Skeletal muscle tissue (tissue), 4 donors: ENCODE measurements around the gene DSCAML1. TPM values are rescaled to one million over a fixed set of nuclear protein-coding genes. Genes with fewer than 3 reads are reported as not detected.

ENCODE experiments used
- H3K27ac ChIP-seq: one replicate; pipeline ENCODE4 v1.7.0; 2013; ENCODE audit warnings: mild to moderate bottlenecking, low read depth, low read length, inconsistent platforms
- H3K27me3 ChIP-seq, 3 donors: one replicate each; pipeline ENCODE4 v1.7.0; 2013; ENCODE audit warnings: low read length in 3 of 3; ENCODE audit not compliant: control insufficient read depth in 3 of 3, insufficient read depth in 3 of 3
- H3K36me3 ChIP-seq, 3 donors: one replicate each; pipeline ENCODE4 v1.7.0; 2013; ENCODE audit warnings: low read length in 3 of 3; ENCODE audit not compliant: control insufficient read depth in 3 of 3, insufficient read depth in 3 of 3
- H3K4me1 ChIP-seq, 3 donors: one replicate each; pipeline ENCODE4 v1.7.0; 2013; ENCODE audit warnings: low read length in 3 of 3, mild to moderate bottlenecking in 3 of 3; ENCODE audit not compliant: control insufficient read depth in 3 of 3, insufficient read depth in 3 of 3
- H3K4me3 ChIP-seq, 3 donors: one replicate each; pipeline ENCODE4 v1.7.0; 2013; ENCODE audit warnings: low read length in 3 of 3
- H3K9ac ChIP-seq, 3 donors: one replicate each; pipeline ENCODE4 v1.7.0; 2013; ENCODE audit warnings: low read length in 3 of 3, mild to moderate bottlenecking in 3 of 3, moderate library complexity in 2 of 3, low read depth in 1 of 3
- H3K9me3 ChIP-seq, 3 donors: one replicate each; pipeline ENCODE4 v1.7.0; 2013; ENCODE audit warnings: low read length in 3 of 3; ENCODE audit not compliant: control insufficient read depth in 3 of 3
- total RNA-seq: library from RNA; depleted of rRNA; stranded (reverse); fragments of >200 nt; gene quantifications from one replicate; pipeline ENCODE4 v1.2.3, GENCODE V29; 2014
- donor health status: Osteomylitis.

DSCAML1 gene
- total RNA-seq, 1 donor from 2014 or later = 0.52 TPM

- Histone ChIP-seq H3K27me3 (peaks cover 6 to 29% (median 29%) of the 10 kb centered on the region in 3 donors), H3K9me3 (peaks cover 0 to 3% (median 0%) of the 10 kb centered on the region in 3 donors), H3K36me3 (no peaks in the 10 kb centered on the region), H3K27ac (no peak overlapping the region), H3K9ac (no peak overlapping the region), H3K4me1 (no peaks in the 10 kb centered on the region), H3K4me3 (no peak overlapping the region)
Observed at GRCh38 chr11:117547946-117548345, 249.1 kb downstream of the DSCAML1 start.

DNA sequence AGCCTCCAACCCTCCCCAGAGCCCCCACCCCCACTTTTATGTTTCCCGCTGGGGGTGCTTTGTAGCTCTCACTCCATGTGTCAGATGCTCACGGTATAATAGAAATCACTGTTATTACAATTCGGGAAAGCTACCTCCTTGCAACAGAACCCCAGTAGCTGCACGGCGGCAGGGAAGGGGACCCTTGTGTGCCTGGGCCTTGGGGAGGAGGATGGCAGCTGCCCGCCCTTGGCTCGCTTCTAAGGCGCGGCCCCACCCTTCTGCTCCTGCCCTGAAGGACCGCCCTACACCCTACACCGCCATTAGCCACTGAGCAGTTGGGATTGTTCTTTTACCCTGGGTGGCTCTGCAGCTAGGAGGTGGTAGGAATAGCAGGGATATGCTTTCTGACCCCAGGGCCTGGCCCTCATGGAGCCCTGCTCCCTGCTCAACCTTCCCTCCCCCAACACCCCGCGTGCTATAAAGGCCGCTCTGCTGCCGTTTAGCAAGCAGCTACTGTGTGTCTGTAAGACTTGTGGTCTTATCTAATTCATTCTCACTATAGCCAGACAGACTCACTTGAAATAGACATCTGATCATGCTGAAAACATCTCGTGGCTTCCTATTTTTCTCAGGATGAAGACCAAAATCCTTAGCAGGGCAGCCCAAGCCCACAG is 249.7 kb downstream of the DSCAML1 start:
- H3K4me3 ChIP-seq = no peak overlapping the region
- no peak overlapping the region for H3K27ac ChIP-seq
- H3K36me3 ChIP-seq = no peaks in the 10 kb centered on the region
- H3K9me3 ChIP-seq = peaks cover 0 to 3% (median 0%) of the 10 kb centered on the region in 3 donors
- peaks cover 6 to 33% (median 29%) of the 10 kb centered on the region in 3 donors for H3K27me3 ChIP-seq
- no peaks in the 10 kb centered on the region for H3K4me1 ChIP-seq
- H3K9ac ChIP-seq = no peak overlapping the region

GRCh38 chr11:117546431-117547194 is 250.4 kb downstream of the DSCAML1 start:
- Histone ChIP-seq H3K36me3 (no peaks in the 10 kb centered on the region), H3K9ac (no peak overlapping the region), H3K27ac (no peak overlapping the region), H3K4me3 (no peak overlapping the region), H3K4me1 (no peaks in the 10 kb centered on the region), H3K27me3 (peaks cover 6 to 33% (median 28%) of the 10 kb centered on the region in 3 donors), H3K9me3 (peaks cover 0 to 3% (median 0%) of the 10 kb centered on the region in 3 donors)

- Histone ChIP-seq H3K27ac (no peak overlapping the region), H3K9ac (no peak overlapping the region), H3K4me3 (no peak overlapping the region), H3K36me3 (no peaks in the 10 kb centered on the region), H3K4me1 (no peaks in the 10 kb centered on the region), H3K9me3 (peaks cover 0 to 3% (median 0%) of the 10 kb centered on the region in 3 donors), H3K27me3 (peaks cover 3 to 25% (median 22%) of the 10 kb centered on the region in 3 donors)
Observed at GRCh38 chr11:117545706-117546105, 251.3 kb downstream of the DSCAML1 start.

DNA sequence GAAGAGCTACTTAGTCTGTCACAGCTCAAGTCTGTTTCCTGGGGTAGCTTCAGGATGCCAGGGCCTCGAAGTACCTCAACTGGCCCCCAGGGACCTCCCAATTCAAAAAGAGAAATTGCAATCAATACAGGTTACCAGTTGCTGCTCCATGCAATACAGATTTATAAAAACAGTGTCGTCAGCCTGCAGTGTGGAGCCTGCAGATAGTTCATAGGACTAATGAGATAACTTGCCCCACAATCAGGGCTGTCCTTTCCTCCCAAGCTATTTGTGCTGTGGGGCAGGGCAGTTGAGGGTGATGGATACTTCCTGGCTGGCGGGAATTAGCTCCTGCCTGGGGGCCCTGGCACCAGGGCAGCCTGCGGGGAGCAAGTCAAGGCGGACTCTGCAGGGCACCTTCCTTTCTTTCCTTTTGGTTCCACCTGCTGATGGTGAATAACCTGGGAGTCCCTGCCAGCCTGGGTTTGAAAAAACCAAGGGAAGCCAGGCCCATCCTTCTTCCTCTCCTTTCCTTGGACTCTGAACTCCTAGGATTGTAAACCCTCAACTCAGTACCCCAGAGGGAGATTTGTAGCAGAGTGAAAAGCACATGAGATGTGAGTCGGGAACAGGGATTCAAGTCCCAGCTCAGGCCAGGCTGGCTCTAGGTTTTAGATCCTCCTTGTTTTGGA is 252.8 kb downstream of the DSCAML1 start:
- no peaks in the 10 kb centered on the region for H3K4me1 ChIP-seq
- peaks cover 3 to 22% (median 22%) of the 10 kb centered on the region in 3 donors for H3K27me3 ChIP-seq
- no peak overlapping the region for H3K9ac ChIP-seq
- peaks cover 0 to 3% (median 0%) of the 10 kb centered on the region in 3 donors for H3K9me3 ChIP-seq
- H3K27ac ChIP-seq = no peak overlapping the region
- H3K36me3 ChIP-seq = no peaks in the 10 kb centered on the region
- H3K4me3 ChIP-seq = no peak overlapping the region

- Histone ChIP-seq H3K9me3 (peaks cover 0 to 3% (median 0%) of the 10 kb centered on the region in 3 donors), H3K27ac (no peak overlapping the region), H3K4me3 (no peak overlapping the region), H3K36me3 (no peaks in the 10 kb centered on the region), H3K9ac (no peak overlapping the region), H3K27me3 (peaks cover 4 to 22% (median 18%) of the 10 kb centered on the region in 3 donors), H3K4me1 (no peaks in the 10 kb centered on the region)
Observed at GRCh38 chr11:117541211-117541610, 255.8 kb downstream of the DSCAML1 start.

DNA sequence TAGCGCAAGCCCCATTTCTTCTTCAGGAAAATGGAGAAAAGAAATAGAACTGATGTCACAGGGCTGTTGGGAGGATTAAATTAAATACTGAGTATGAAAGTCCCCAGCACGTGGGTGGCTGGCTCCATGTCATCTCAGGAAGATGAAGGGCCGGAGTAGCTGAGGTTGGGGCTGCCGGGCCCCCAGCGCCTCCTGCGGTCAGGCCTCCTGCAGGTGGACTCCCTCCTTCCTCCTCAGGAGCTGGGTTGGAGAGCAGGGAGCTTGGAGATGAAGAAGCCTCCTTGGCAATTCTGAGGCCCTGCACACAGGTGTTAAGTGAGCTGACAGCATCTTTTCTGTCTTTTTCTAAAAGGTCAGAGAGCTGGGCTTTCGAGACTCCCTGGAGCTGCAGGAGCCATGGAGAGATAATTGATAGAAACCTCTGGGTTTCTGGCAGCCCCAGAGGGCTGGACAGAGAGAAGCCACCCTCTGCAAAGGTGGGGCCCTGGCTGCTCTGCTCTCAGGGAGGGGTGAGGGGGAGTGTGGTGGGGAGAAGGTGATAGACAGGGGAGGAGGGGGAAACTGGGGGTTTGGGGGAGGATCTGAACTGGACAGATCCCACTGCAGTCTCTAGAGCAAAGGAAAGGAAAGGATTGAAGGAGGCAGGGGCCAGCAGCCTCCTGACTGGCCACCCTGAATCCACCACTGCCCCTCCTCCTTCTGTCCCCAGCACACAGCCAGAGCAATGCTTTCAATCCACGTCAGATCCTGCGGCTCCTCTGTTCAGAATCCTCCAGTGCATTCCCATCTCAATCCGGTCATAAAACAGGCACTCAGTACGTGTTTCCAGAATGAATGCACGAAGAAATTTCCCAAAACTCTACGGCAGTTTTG is 258.5 kb downstream of the DSCAML1 start:
- Histone ChIP-seq H3K36me3 (no peaks in the 10 kb centered on the region), H3K9me3 (peaks cover 0 to 6% (median 0%) of the 10 kb centered on the region in 3 donors), H3K27me3 (peaks cover 14 to 35% (median 25%) of the 10 kb centered on the region in 3 donors), H3K27ac (no peak overlapping the region), H3K4me1 (no peaks in the 10 kb centered on the region), H3K4me3 (no peak overlapping the region), H3K9ac (no peak overlapping the region)

DNA sequence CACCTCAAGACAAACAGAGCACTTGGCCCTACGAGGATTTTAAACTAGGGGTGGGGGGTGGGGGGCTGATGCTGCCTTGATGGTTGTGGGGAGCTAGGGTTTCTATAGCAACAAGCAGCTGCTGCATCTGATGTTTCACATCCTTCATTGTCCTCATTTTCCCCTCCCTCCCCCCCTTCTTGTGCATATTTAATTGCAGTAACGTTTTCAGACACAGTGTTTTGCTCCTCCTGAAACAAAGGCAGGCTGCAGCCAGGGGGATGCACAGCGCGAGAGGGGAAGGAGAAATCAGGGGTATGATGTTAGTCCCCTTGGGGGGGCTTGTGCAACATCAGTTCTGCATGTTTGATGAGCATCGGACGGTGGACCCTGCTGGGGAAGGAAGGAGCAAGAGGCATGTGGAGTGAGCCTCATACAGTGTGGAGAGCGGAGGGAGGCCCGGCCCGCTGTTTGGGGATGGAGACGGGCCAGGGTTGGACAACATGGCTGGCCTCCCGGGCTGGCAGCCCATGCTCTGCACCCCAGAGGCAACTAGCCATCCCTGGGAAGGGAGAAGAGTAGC is 261.1 kb downstream of the DSCAML1 start:
- Histone ChIP-seq H3K9ac (no peak overlapping the region), H3K36me3 (no peaks in the 10 kb centered on the region), H3K9me3 (peaks cover 0 to 3% (median 0%) of the 10 kb centered on the region in 3 donors)

GRCh38 chr11:117535201-117535849 is 261.7 kb downstream of the DSCAML1 start:
- H3K27me3 ChIP-seq = peaks cover 17 to 32% (median 27%) of the 10 kb centered on the region in 3 donors
- no peak overlapping the region for H3K27ac ChIP-seq
- no peaks in the 10 kb centered on the region for H3K4me1 ChIP-seq
- H3K4me3 ChIP-seq = peak overlapping the region in 2 of 3 donors; percentile 10 to 35
- no peaks in the 10 kb centered on the region for H3K36me3 ChIP-seq
- H3K9ac ChIP-seq = no peak overlapping the region
- H3K9me3 ChIP-seq = peaks cover 0 to 3% (median 0%) of the 10 kb centered on the region in 3 donors

More for the DNA sequence above, 261.1 kb downstream of the DSCAML1 start:
- no peak overlapping the region for H3K27ac ChIP-seq
- H3K4me1 ChIP-seq = no peaks in the 10 kb centered on the region
- peaks cover 17 to 32% (median 24%) of the 10 kb centered on the region in 3 donors for H3K27me3 ChIP-seq
- no peak overlapping the region for H3K4me3 ChIP-seq
